ENCODE data around the gene SAMHD1. TPM values are rescaled to one million over a fixed set of nuclear protein-coding genes. Genes with fewer than 3 reads are reported as not detected.
A peak's percentile ranks its signal among the peaks of the same experiment; 100 is the strongest.

Gene SAMHD1
- total RNA-seq, 4 donors from 2014 or later: 373 to 639 (median 471) TPM

- WGBS: 53% methylated on average over 13 of the region's 17 CpGs
- Histone ChIP-seq H3K27ac (replicated peaks in 1 of 4) (peak overlapping the region; percentile 94 to 96 (median 95)), H3K9me3 (no peaks in the 10 kb centered on the region), H3K27me3 (no peaks in the 10 kb centered on the region), H3K4me3 (peak overlapping the region in 1 of 4 donors; percentile 4), H3K4me1 (peaks cover 94 to 100% (median 99%) of the 10 kb centered on the region in 4 donors), H3K36me3 (peaks cover 0 to 3% (median 0%) of the 10 kb centered on the region in 4 donors)
- no peak for TF ChIP-seq CTCF (IDR thresholded peaks at IDR 0.05)
- no peak for TF ChIP-seq EP300 (IDR thresholded peaks at IDR 0.05)
- TF ChIP-seq POLR2AphosphoS5 (IDR thresholded peaks at IDR 0.05): peak; percentile 21 to 54
- intact Hi-C loops (cut with DNase I): no loop called here
- no peak for DNase-seq (ENCODE audit: extremely low spot score)
These were observed 94.5 kb downstream of the SAMHD1 start for GRCh38 chr20:36856691-36857635.

- Histone ChIP-seq H3K9me3 (no peaks in the 10 kb centered on the region), H3K4me3 (peak overlapping the region in 1 of 4 donors; percentile 4), H3K27ac (replicated peaks in 1 of 4) (peak overlapping the region; percentile 90 to 96 (median 95)), H3K27me3 (no peaks in the 10 kb centered on the region), H3K4me1 (peaks cover 91 to 100% (median 99%) of the 10 kb centered on the region in 4 donors), H3K36me3 (peaks cover 0 to 3% (median 0%) of the 10 kb centered on the region in 4 donors)
- TF ChIP-seq POLR2A (IDR thresholded peaks at IDR 0.05; ENCODE audit: low read depth): no peak
- no peak for TF ChIP-seq CTCF (IDR thresholded peaks at IDR 0.05)
- no peak for TF ChIP-seq EP300 (IDR thresholded peaks at IDR 0.05)
- TF ChIP-seq POLR2AphosphoS5 (IDR thresholded peaks at IDR 0.05): no peak
- intact Hi-C loops (cut with DNase I): no loop called here
- DNase-seq (ENCODE audit: extremely low spot score): no peak
- WGBS: 35% methylated on average over 3 of the region's 3 CpGs
These were observed 95.3 kb downstream of the SAMHD1 start for GRCh38 chr20:36856195-36856594.

- Histone ChIP-seq H3K4me1 (peaks cover 82 to 97% (median 91%) of the 10 kb centered on the region in 4 donors), H3K4me3 (no peak overlapping the region), H3K27ac (replicated peaks in 1 of 4) (peak overlapping the region; percentile 90 to 96 (median 95)), H3K36me3 (peaks cover 0 to 3% (median 0%) of the 10 kb centered on the region in 4 donors), H3K9me3 (peaks cover 0 to 2% (median 0%) of the 10 kb centered on the region in 4 donors), H3K27me3 (no peaks in the 10 kb centered on the region)
- TF ChIP-seq CTCF (IDR thresholded peaks at IDR 0.05) (no peak), POLR2AphosphoS5 (IDR thresholded peaks at IDR 0.05) (no peak), EP300 (IDR thresholded peaks at IDR 0.05) (no peak), POLR2A (IDR thresholded peaks at IDR 0.05; ENCODE audit: low read depth) (no peak)
- 59% methylated on average over 7 of the region's 7 CpGs for WGBS
- no peak for DNase-seq (ENCODE audit: extremely low spot score)
- intact Hi-C loops (cut with DNase I): no loop called here
These were observed 96.3 kb downstream of the SAMHD1 start for GRCh38 chr20:36855241-36855657.

GRCh38 chr20:36854348-36855240, 96.9 kb downstream of the SAMHD1 start:
- DNase-seq (ENCODE audit: extremely low spot score): no peak
- Histone ChIP-seq H3K4me1 (peaks cover 75 to 94% (median 91%) of the 10 kb centered on the region in 4 donors), H3K9me3 (peaks cover 0 to 2% (median 0%) of the 10 kb centered on the region in 4 donors), H3K27ac (replicated peaks in 1 of 4) (peak overlapping the region; percentile 90 to 96 (median 95)), H3K36me3 (peaks cover 0 to 3% (median 0%) of the 10 kb centered on the region in 4 donors), H3K27me3 (no peaks in the 10 kb centered on the region), H3K4me3 (no peak overlapping the region)
- intact Hi-C loops (cut with DNase I): no loop called here
- peak in 1 of 2 donors; percentile 21 for TF ChIP-seq POLR2AphosphoS5 (IDR thresholded peaks at IDR 0.05)
- TF ChIP-seq EP300 (IDR thresholded peaks at IDR 0.05): no peak
- no peak for TF ChIP-seq CTCF (IDR thresholded peaks at IDR 0.05)
- WGBS: 73% methylated on average over 21 of the region's 21 CpGs

Data from esophagus muscularis mucosa (tissue), 4 donors.